H9 (cell line): ENCODE data around the gene SMARCC1. TPM values are rescaled to one million over a fixed set of nuclear protein-coding genes. Genes with fewer than 3 reads are reported as not detected.

Source experiments
- DNase-seq: peaks from one replicate; pipeline ENCODE4 v3.0.0-alpha.2; 2017
- H2AFZ ChIP-seq: one replicate; pipeline ENCODE4 v1.6.1; 2013; ENCODE audit warnings: mild to moderate bottlenecking, low read length, control low read depth, moderate library complexity
- H2AK5ac ChIP-seq: 2 replicates; pipeline ENCODE4 v1.6.1; 2013; ENCODE audit warnings: low read length, control low read depth, mixed read lengths; ENCODE audit not compliant: insufficient read length
- H2BK120ac ChIP-seq: one replicate; pipeline ENCODE4 v1.6.1; 2013; ENCODE audit warnings: low read depth, mild to moderate bottlenecking, low read length, control low read depth, inconsistent platforms; ENCODE audit not compliant: poor library complexity, severe bottlenecking
- H2BK12ac ChIP-seq: 2 replicates; pipeline ENCODE4 v1.6.1; 2013; ENCODE audit warnings: low read length, control low read depth, mixed read lengths, low read depth; ENCODE audit not compliant: insufficient read length
- H2BK15ac ChIP-seq: 2 replicates; pipeline ENCODE4 v1.6.1; 2013; ENCODE audit warnings: low read depth, low read length, control low read depth
- H2BK20ac ChIP-seq: one replicate; pipeline ENCODE4 v1.6.1; 2013; ENCODE audit warnings: low read depth, mild to moderate bottlenecking, low read length, control low read depth, inconsistent platforms; ENCODE audit not compliant: poor library complexity, severe bottlenecking
- H2BK5ac ChIP-seq: 2 replicates; pipeline ENCODE4 v1.6.1; 2013; ENCODE audit warnings: low read length, control low read depth, mixed read lengths; ENCODE audit not compliant: insufficient read length
- H3K14ac ChIP-seq: 2 replicates; pipeline ENCODE4 v1.6.1; 2013; ENCODE audit warnings: low read length, control low read depth; ENCODE audit not compliant: insufficient read depth
- H3K18ac ChIP-seq: 2 replicates; pipeline ENCODE4 v1.6.1; 2013; ENCODE audit warnings: low read depth, mild to moderate bottlenecking, mixed read lengths, low read length, control low read depth; ENCODE audit not compliant: insufficient read length
- H3K23ac ChIP-seq: 2 replicates; pipeline ENCODE4 v1.6.1; 2013; ENCODE audit warnings: low read length, control low read depth, mixed read lengths, low read depth; ENCODE audit not compliant: insufficient read length
- H3K23me2 ChIP-seq: 2 replicates; pipeline ENCODE4 v1.6.1; 2013; ENCODE audit warnings: low read depth, mild to moderate bottlenecking, mixed read lengths, low read length, control low read depth; ENCODE audit not compliant: insufficient read length, poor library complexity, severe bottlenecking
- H3K27ac ChIP-seq: 2 replicates; pipeline ENCODE4 v1.5.1; 2013; ENCODE audit warnings: low read length, control low read depth, mixed read lengths, low read depth; ENCODE audit not compliant: insufficient read length
- H3K27me3 ChIP-seq: 2 replicates; pipeline ENCODE4 v1.6.1; 2013; ENCODE audit warnings: low read length, control low read depth, inconsistent platforms; ENCODE audit not compliant: insufficient read depth
- H3K4ac ChIP-seq: 2 replicates; pipeline ENCODE4 v1.6.1; 2013; ENCODE audit warnings: low read depth, mild to moderate bottlenecking, control low read depth, inconsistent platforms, low read length, moderate library complexity
- H3K4me1 ChIP-seq: 2 replicates; pipeline ENCODE4 v1.6.1; 2013; ENCODE audit warnings: low read length, control low read depth, inconsistent platforms; ENCODE audit not compliant: insufficient read depth
- H3K4me2 ChIP-seq: 2 replicates; pipeline ENCODE4 v1.6.1; 2013; ENCODE audit warnings: low read length, control low read depth, mixed read lengths; ENCODE audit not compliant: insufficient read length, insufficient read depth
- H3K56ac ChIP-seq: 2 replicates; pipeline ENCODE4 v1.6.1; 2013; ENCODE audit warnings: low read depth, mild to moderate bottlenecking, mixed read lengths, low read length, control low read depth; ENCODE audit not compliant: insufficient read length
- H3K79me1 ChIP-seq: 2 replicates; pipeline ENCODE4 v1.6.1; 2013; ENCODE audit warnings: low read depth, mild to moderate bottlenecking, moderate library complexity, low read length, control low read depth, inconsistent platforms; ENCODE audit not compliant: insufficient read depth, poor library complexity, severe bottlenecking
- H3K79me2 ChIP-seq: 2 replicates; pipeline ENCODE4 v1.6.1; 2013; ENCODE audit warnings: low read length, control low read depth, inconsistent platforms; ENCODE audit not compliant: insufficient read depth
- H3K9ac ChIP-seq: 2 replicates; pipeline ENCODE4 v1.6.1; 2013; ENCODE audit warnings: low read length, control low read depth, mixed read lengths; ENCODE audit not compliant: insufficient read length; ENCODE audit errors: extremely low read depth
- H3K9me3 ChIP-seq: one replicate; pipeline ENCODE4 v1.6.1; 2013; ENCODE audit warnings: low read depth, low read length, inconsistent platforms; ENCODE audit not compliant: control insufficient read depth
- H3T11ph ChIP-seq: one replicate; pipeline ENCODE4 v1.6.1; 2013; ENCODE audit warnings: mild to moderate bottlenecking, low read length, control low read depth, inconsistent platforms
- H4K20me1 ChIP-seq: one replicate; pipeline ENCODE4 v1.6.1; 2013; ENCODE audit not compliant: control insufficient read depth, insufficient read length, insufficient read depth
- H4K5ac ChIP-seq: 2 replicates; pipeline ENCODE4 v1.6.1; 2013; ENCODE audit warnings: low read depth, mild to moderate bottlenecking, mixed read lengths, low read length, control low read depth; ENCODE audit not compliant: insufficient read length
- H4K8ac ChIP-seq: replicated peaks from 2 replicates; pipeline ENCODE4 v1.6.1; 2013; ENCODE audit warnings: low read length, control low read depth, mixed read lengths, low read depth; ENCODE audit not compliant: insufficient read length
- H4K91ac ChIP-seq: 2 replicates; pipeline ENCODE4 v1.6.1; 2013; ENCODE audit warnings: low read depth, mild to moderate bottlenecking, moderate library complexity, mixed read lengths, low read length, control low read depth; ENCODE audit not compliant: insufficient read length
- H3K27ac Mint-ChIP-seq, 3 experiments: 2 replicates in 2 of 3; 3 replicates in 1 of 3; pipeline ENCODE4 v1.8.0; 2020 to 2021; ENCODE audit warnings: mixed read lengths in 3 of 3, mild to moderate bottlenecking in 1 of 3, moderate library complexity in 1 of 3
- H3K27me3 Mint-ChIP-seq: 2 replicates; pipeline ENCODE4 v1.8.0; 2021; ENCODE audit warnings: low read depth, mild to moderate bottlenecking, moderate library complexity, mixed read lengths
- H3K36me3 Mint-ChIP-seq, 3 experiments: 2 replicates in 2 of 3; 3 replicates in 1 of 3; pipeline ENCODE4 v1.8.0; 2020 to 2021; ENCODE audit warnings: low read depth in 3 of 3, mixed read lengths in 3 of 3; ENCODE audit not compliant: insufficient read depth in 1 of 3
- H3K4me1 Mint-ChIP-seq, 2 experiments: 2 replicates each; pipeline ENCODE4 v1.8.0; 2020; ENCODE audit warnings: mixed read lengths in 2 of 2
- H3K4me3 Mint-ChIP-seq, 2 experiments: 2 replicates in 1 of 2; 3 replicates in 1 of 2; pipeline ENCODE4 v1.8.0; 2020 to 2021; ENCODE audit warnings: mild to moderate bottlenecking in 2 of 2, mixed read lengths in 2 of 2, moderate library complexity in 1 of 2
- H3K9me3 Mint-ChIP-seq, 2 experiments: 2 replicates in 1 of 2; 3 replicates in 1 of 2; pipeline ENCODE4 v1.8.0; 2020; ENCODE audit warnings: mild to moderate bottlenecking in 2 of 2, mixed read lengths in 2 of 2, moderate library complexity in 1 of 2
- WGBS: extraction: QIAGEN DNeasy Blood & Tissue Kit; methylation state at CpG from one replicate; pipeline ENCODE4 v1.1.7; 2013; ENCODE audit warnings: missing lambda C conversion rate, low lambda C conversion rate, mixed read lengths; ENCODE audit not compliant: insufficient read length; ENCODE audit errors: extremely low coverage; 5-methylcytosine and 5-hydroxymethylcytosine counted together
- total RNA-seq: library from RNA; stranded (reverse); gene quantifications from 2 replicates; pipeline ENCODE4 v1.2.1, GENCODE V29; 2021
- TF ChIP-seq, protein P1 (sequence below): fragments of 200-600 bp; sonication (generic); conservative IDR thresholded peaks from 3 replicates; pipeline ENCODE4 v1.8.0; 2021; ENCODE audit warnings: antibody characterized with exemption, mild to moderate bottlenecking

Gene SMARCC1
- total RNA-seq, 1 experiment from 2014 or later, result 274 TPM

GRCh38 chr3:47592066-47592795 is 189.5 kb downstream of the SMARCC1 start:
- Mint-ChIP-seq H3K27ac (peak overlapping the region in 1 of 3 experiments; percentile 27; a peak in 2 of 7 replicates), H3K9me3 (no peaks in the 10 kb centered on the region), H3K4me1 (peaks cover 4 to 10% of the 10 kb centered on the region in 2 experiments; a peak in 3 of 4 replicates), H3K27me3 (no peaks in the 10 kb centered on the region), H3K36me3 (peaks cover 58 to 80% (median 77%) of the 10 kb centered on the region in 3 experiments), H3K4me3 (no peak overlapping the region)
- H3K4me2 ChIP-seq, result no peak overlapping the region
- H3K9me3 ChIP-seq, result no peaks in the 10 kb centered on the region
- no CpG with 5 or more reads among the region's 4 CpGs for WGBS
- no peak overlapping the region for H2BK5ac ChIP-seq
- no peak overlapping the region for H3K27ac ChIP-seq
- no peak overlapping the region for H2AFZ ChIP-seq
- no peaks in the 10 kb centered on the region for H3K79me2 ChIP-seq
- DNase-seq, result no peak
- no peak overlapping the region for H2BK12ac ChIP-seq
- no peaks in the 10 kb centered on the region for H3K79me1 ChIP-seq
- H4K8ac ChIP-seq, result no peak overlapping the region
- no peak overlapping the region for H4K5ac ChIP-seq
- H3K27me3 ChIP-seq, result no peaks in the 10 kb centered on the region
- no peak overlapping the region for H2AK5ac ChIP-seq
- H2BK15ac ChIP-seq, result no peak overlapping the region
- no peaks in the 10 kb centered on the region for H3K4me1 ChIP-seq
- no peaks in the 10 kb centered on the region for H3K23me2 ChIP-seq
- no peak overlapping the region for H2BK20ac ChIP-seq
- no peaks in the 10 kb centered on the region for H4K20me1 ChIP-seq
- H3K14ac ChIP-seq, result no peak overlapping the region
- no peak overlapping the region for H2BK120ac ChIP-seq
- H3K56ac ChIP-seq, result no peak overlapping the region
- no peak overlapping the region for H3K9ac ChIP-seq
- no peak overlapping the region for H3T11ph ChIP-seq
- H4K91ac ChIP-seq, result no peak overlapping the region
- H3K23ac ChIP-seq, result no peak overlapping the region
- TF ChIP-seq, protein P1, sequence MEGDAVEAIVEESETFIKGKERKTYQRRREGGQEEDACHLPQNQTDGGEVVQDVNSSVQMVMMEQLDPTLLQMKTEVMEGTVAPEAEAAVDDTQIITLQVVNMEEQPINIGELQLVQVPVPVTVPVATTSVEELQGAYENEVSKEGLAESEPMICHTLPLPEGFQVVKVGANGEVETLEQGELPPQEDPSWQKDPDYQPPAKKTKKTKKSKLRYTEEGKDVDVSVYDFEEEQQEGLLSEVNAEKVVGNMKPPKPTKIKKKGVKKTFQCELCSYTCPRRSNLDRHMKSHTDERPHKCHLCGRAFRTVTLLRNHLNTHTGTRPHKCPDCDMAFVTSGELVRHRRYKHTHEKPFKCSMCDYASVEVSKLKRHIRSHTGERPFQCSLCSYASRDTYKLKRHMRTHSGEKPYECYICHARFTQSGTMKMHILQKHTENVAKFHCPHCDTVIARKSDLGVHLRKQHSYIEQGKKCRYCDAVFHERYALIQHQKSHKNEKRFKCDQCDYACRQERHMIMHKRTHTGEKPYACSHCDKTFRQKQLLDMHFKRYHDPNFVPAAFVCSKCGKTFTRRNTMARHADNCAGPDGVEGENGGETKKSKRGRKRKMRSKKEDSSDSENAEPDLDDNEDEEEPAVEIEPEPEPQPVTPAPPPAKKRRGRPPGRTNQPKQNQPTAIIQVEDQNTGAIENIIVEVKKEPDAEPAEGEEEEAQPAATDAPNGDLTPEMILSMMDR, result no peak
- no peak overlapping the region for H3K18ac ChIP-seq
- no peak overlapping the region for H3K4ac ChIP-seq
